Uterus (tissue), 4 donors: ENCODE data around the gene MAMLD1. TPM values are rescaled to one million over a fixed set of nuclear protein-coding genes. Genes with fewer than 3 reads are reported as not detected.

Experiments used
- DNase-seq, 2 donors: peaks; one replicate each; pipeline ENCODE4 v3.0.0-alpha.2; 2019 to 2020
- H3K27ac ChIP-seq, 2 donors: fragments of 200-600 bp; sonication (generic); 1 replicate in 1 of 2; 2 replicates in 1 of 2; pipeline ENCODE4 v1.5.1; 2016 to 2018
- H3K27me3 ChIP-seq, 2 donors: fragments of 200-600 bp; sonication (generic); one replicate each; pipeline ENCODE4 v1.5.1; 2018 to 2019; ENCODE audit warnings: control low read depth in 1 of 2
- H3K36me3 ChIP-seq, 2 donors: fragments of 200-600 bp; sonication (generic); one replicate each; pipeline ENCODE4 v1.5.1; 2019; ENCODE audit warnings: control low read depth in 1 of 2
- H3K4me1 ChIP-seq, 2 donors: fragments of 200-600 bp; sonication (generic); one replicate each; pipeline ENCODE4 v1.5.1; 2018 to 2019; ENCODE audit warnings: control low read depth in 1 of 2
- H3K4me3 ChIP-seq, 2 donors: fragments of 200-600 bp; sonication (generic); 1 replicate in 1 of 2; 2 replicates in 1 of 2; pipeline ENCODE4 v1.5.1; 2018 to 2019; ENCODE audit warnings: mild to moderate bottlenecking in 1 of 2
- H3K9me3 ChIP-seq, 2 donors: fragments of 200-600 bp; sonication (generic); one replicate each; pipeline ENCODE4 v1.5.1; 2019; ENCODE audit warnings: control low read depth in 1 of 2
- POLR2A ChIP-seq, 2 donors: fragments of 450-650 bp; IDR thresholded peaks; one replicate each; pipeline ENCODE4 v1.6.1; 2016; ENCODE audit warnings: antibody characterized with exemption in 2 of 2, mild to moderate bottlenecking in 1 of 2, moderate library complexity in 1 of 2
- intact Hi-C: fragments of 100-400 bp; cut with DNase I; formaldehyde crosslinking; loops from one replicate; pipeline ENCODE4 v1.15.1; 2023; ENCODE audit warnings: low total_unique reads
- total RNA-seq, 4 donors: library from RNA; depleted of rRNA in 3 of 4; stranded (reverse); fragments of >200 nt in 3 of 4; gene quantifications; one replicate each; pipeline versions ENCODE4 v1.1.0 to v1.2.4, GENCODE V29; 2014 to 2023
- TF ChIP-seq, protein P1 (sequence below), 4 experiments: fragments of 200-600 bp in 2 of 4; fragments of 450-650 bp in 2 of 4; sonication (generic) in 2 of 4; IDR thresholded peaks; one replicate each; pipeline ENCODE4 v1.5.1; 2016 to 2019; ENCODE audit warnings: antibody characterized with exemption in 4 of 4, mild to moderate bottlenecking in 2 of 4, moderate library complexity in 1 of 4
- donor health status: DM: yes; HTN: yes; CAD: no.

MAMLD1 gene
- total RNA-seq, 4 donors from 2014 or later, result 0.77 to 20.6 (median 2.2) TPM

DNA sequence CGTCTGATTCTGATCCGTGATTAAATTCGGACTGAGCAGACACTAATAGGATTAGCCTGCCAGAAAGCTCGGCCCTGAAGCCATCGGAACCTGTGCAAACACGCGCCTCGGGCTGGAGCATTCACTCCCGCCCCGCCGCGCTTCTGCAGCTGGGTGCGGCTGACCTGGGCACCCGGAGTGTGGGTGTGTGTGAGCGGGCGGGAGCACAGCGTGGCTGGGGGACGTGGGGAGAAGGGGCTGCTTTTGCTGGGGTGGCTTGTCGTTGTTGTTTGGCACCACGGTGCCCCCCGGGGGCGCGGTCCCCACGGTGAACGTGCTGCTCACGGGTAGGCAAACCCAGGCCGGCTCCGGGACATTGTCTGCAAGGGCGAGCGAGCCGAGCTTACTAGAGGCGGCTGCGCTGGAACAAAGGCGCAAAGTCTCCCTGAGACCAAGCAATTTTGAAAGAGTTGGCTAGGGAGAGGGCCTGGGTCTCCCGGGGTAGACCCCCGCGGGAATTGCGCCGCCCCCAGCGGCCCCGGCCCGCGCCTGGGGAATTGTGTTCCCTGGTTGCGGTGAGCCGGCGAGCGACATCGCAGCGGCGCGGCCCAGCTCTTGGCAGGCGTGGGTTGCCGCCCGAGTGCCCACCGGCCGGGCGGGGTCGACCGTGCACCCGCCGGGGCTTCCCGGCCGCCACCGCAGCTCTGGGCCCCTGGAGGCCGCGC lies 1.4 kb downstream of the MAMLD1 start:
- Histone ChIP-seq H3K27me3 (no peaks in the 10 kb centered on the region), H3K4me3 (peak overlapping the region; percentile 49 to 61), H3K4me1 (no peaks in the 10 kb centered on the region), H3K36me3 (no peaks in the 10 kb centered on the region), H3K27ac (peak overlapping the region; percentile 91 to 92), H3K9me3 (no peaks in the 10 kb centered on the region)
- no peak for DNase-seq
- no peak for TF ChIP-seq POLR2A (IDR thresholded peaks at IDR 0.05)
- TF ChIP-seq, protein P1, sequence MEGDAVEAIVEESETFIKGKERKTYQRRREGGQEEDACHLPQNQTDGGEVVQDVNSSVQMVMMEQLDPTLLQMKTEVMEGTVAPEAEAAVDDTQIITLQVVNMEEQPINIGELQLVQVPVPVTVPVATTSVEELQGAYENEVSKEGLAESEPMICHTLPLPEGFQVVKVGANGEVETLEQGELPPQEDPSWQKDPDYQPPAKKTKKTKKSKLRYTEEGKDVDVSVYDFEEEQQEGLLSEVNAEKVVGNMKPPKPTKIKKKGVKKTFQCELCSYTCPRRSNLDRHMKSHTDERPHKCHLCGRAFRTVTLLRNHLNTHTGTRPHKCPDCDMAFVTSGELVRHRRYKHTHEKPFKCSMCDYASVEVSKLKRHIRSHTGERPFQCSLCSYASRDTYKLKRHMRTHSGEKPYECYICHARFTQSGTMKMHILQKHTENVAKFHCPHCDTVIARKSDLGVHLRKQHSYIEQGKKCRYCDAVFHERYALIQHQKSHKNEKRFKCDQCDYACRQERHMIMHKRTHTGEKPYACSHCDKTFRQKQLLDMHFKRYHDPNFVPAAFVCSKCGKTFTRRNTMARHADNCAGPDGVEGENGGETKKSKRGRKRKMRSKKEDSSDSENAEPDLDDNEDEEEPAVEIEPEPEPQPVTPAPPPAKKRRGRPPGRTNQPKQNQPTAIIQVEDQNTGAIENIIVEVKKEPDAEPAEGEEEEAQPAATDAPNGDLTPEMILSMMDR (IDR thresholded peaks at IDR 0.05), result no peak
- intact Hi-C loops, result no loop called here

DNA sequence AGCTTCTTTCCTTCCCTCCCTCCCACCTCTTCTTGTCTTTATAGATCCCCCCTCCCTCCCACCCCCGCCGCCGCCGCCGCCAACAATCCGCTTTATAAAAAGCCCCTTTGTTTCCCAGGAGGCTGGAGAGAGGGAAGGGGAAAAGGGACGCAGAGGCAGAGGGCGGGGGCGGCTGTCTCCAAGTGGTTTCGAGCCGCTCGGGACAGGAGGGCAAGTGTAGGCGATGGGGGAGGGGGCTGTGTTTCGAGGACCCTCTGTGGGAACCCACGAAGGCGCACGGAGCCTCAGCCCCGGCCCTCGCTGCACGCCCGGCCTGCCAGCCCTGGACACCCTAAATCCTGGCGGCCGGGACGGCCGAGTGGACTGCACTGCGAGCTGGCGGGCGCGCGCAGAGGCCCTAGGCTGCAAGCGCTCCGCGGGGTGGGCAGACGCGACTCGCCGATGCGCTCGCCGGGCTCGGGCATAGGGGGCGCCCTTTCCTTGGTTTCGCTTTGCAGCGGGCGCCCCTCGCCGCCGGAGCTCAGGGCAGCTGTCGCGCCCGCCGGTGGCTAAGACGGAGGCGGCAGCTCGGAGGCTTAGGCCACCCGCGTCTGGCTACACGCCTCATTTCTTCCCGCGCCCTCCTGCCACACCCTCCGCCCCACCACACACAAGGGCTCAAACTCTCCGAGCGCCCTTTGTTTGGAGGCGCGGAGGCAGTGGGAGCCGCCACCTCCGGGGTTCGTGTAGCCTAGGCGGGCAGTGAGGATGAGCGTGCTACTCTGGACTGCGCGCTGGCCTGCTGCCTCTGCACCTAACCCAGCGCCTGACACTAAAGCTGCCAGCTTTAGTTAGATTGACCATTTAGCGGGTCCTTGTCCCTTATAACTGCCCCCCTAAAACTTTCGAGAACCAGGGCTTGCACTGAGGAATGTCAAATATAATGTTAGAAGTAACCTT lies 2.2 kb downstream of the MAMLD1 start:
- Histone ChIP-seq H3K27me3 (no peaks in the 10 kb centered on the region), H3K9me3 (no peaks in the 10 kb centered on the region), H3K27ac (peak overlapping the region; percentile 91 to 92), H3K4me3 (peak overlapping the region; percentile 49 to 61), H3K4me1 (no peaks in the 10 kb centered on the region), H3K36me3 (no peaks in the 10 kb centered on the region)
- peak; percentile 68 to 69 for DNase-seq
- TF ChIP-seq POLR2A (IDR thresholded peaks at IDR 0.05), result peak; percentile 28 to 44
- TF ChIP-seq, protein P1 (IDR thresholded peaks at IDR 0.05), result peak; percentile 57 to 68 (median 66)
- intact Hi-C loops, result no loop called here

DNA sequence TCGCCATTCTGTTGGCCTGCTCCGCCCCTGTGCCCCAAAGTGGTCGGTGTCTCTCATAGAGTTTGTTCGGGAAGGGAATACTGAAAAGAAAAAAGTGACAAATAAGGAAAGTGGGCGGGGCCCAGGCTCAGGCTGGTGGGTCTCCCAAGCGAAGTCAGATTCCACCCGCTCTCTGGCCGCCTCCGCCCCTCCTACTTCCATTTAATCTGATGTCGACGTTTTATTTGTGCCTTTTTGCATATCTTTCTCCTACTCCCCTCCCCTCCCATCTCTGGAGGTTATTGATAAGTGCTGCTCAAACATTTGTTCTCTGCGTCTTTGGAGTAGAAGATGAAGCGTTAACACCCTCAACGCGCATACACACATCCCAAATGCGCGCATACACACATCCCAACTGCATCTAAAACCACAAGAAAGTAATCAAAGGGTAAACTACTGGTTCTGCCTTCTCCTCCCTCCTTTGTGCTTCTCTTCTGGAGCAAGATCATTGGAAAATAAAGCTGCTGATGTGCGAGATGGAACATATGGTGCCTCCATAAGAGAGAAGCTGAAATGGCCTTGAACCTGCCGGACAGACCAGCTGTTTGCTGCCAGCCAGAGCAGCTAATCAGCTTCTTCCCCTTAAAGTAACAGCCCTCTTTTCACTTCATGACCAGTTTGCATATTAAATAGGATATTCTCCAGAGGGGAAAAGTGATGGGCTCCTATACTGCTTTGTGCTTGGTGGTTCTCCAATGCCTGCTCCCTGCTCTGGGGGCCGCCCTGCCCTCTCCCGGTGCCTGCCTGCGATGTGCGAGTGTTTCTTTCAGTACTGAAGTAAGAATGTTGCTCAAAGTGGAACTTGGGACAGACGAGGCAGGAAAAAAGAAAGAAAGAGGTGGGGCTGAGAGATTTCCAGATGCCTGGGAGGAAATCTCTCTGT lies 3.1 kb downstream of the MAMLD1 start:
- no peaks in the 10 kb centered on the region for H3K27me3 ChIP-seq
- H3K36me3 ChIP-seq, result no peaks in the 10 kb centered on the region
- peak overlapping the region; percentile 49 to 61 for H3K4me3 ChIP-seq
- TF ChIP-seq, protein P1 (IDR thresholded peaks at IDR 0.05), result peak in 1 of 4 experiments; percentile 8
- TF ChIP-seq POLR2A (IDR thresholded peaks at IDR 0.05), result no peak
- intact Hi-C loops, result no loop called here
- H3K4me1 ChIP-seq, result peaks cover 0 to 5% of the 10 kb centered on the region in 2 donors
- peak; percentile 54 to 75 for DNase-seq
- peak overlapping the region; percentile 91 to 92 for H3K27ac ChIP-seq
- no peaks in the 10 kb centered on the region for H3K9me3 ChIP-seq

DNA sequence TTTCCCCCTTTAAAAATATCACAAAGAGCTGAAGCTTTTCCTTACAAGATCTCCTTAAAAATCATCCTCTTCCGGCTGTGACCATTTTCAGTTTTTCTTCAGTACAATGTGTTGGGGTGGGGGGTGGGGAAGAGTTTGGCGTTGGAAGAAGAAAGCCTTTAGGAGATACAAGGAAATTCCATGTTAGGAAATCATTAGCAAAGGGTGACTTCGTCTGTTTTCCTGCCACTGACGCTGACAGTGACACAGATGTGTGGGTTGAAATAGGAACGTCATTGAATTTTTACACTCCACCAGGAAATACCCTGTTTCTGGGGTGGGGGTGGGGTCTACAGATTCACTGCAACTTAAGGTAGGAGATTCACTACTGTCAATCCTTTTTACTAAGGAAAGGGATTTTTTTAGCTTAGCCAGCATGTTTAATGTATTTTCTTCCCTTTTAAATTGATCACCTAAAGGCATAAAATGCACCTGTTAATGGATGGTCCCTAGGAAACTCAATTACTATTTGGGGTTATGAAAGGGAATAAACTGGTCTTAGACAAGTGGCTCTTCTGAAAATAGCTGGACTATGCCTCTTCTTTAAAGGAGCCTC lies 3.9 kb downstream of the MAMLD1 start:
- H3K9me3 ChIP-seq, result no peaks in the 10 kb centered on the region
- H3K27me3 ChIP-seq, result no peaks in the 10 kb centered on the region
- H3K27ac ChIP-seq, result peak overlapping the region; percentile 91 to 92
- TF ChIP-seq, protein P1 (IDR thresholded peaks at IDR 0.05), result no peak
- no peak for TF ChIP-seq POLR2A (IDR thresholded peaks at IDR 0.05)
- no peaks in the 10 kb centered on the region for H3K36me3 ChIP-seq
- intact Hi-C loops, result no loop called here
- DNase-seq, result no peak
- peak overlapping the region; percentile 49 to 61 for H3K4me3 ChIP-seq
- H3K4me1 ChIP-seq, result peaks cover 0 to 5% of the 10 kb centered on the region in 2 donors
